Stomach (tissue), 9 donors: ENCODE results near the gene CHPF2. TPM values are rescaled to one million over a fixed set of nuclear protein-coding genes. Genes with fewer than 3 reads are reported as not detected.

Source experiments
- DNase-seq, 2 donors: peaks; one replicate each; pipeline versions ENCODE4 v3.0.0 to v3.0.0-alpha.2; 2013 to 2019
- H3K27ac ChIP-seq, 5 donors: fragments of 200-600 bp in 4 of 5; sonication (generic) in 4 of 5; one replicate each; pipeline ENCODE4 v1.5.1; 2013 to 2019; ENCODE audit warnings: mild to moderate bottlenecking in 1 of 5, moderate library complexity in 1 of 5
- H3K27me3 ChIP-seq, 3 donors: fragments of 200-600 bp; sonication (generic); one replicate each; pipeline ENCODE4 v1.5.1; 2017 to 2019; ENCODE audit warnings: mixed run types in 1 of 3
- H3K36me3 ChIP-seq, 4 donors: fragments of 200-600 bp; sonication (generic); 1 replicate in 3 of 4; 2 replicates in 1 of 4; pipeline ENCODE4 v1.5.1; 2016 to 2019
- H3K4me1 ChIP-seq, 4 donors: fragments of 200-600 bp; sonication (generic); one replicate each; pipeline ENCODE4 v1.5.1; 2016 to 2019
- H3K4me3 ChIP-seq, 4 donors: fragments of 200-600 bp; sonication (generic) in 3 of 4; one replicate each; pipeline ENCODE4 v1.5.1; 2016 to 2019; ENCODE audit warnings: mild to moderate bottlenecking in 1 of 4
- H3K9me3 ChIP-seq, 4 donors: fragments of 200-600 bp; sonication (generic); one replicate each; pipeline ENCODE4 v1.5.1; 2016 to 2019
- CTCF ChIP-seq, 7 experiments: fragments of 450-650 bp in 4 of 7; fragments of 200-600 bp in 3 of 7; sonication (generic) in 3 of 7; IDR thresholded peaks; one replicate each; pipeline ENCODE4 v1.5.1; 2016 to 2019; ENCODE audit warnings: antibody characterized with exemption in 7 of 7, control low read depth in 2 of 7, mild to moderate bottlenecking in 1 of 7
- EP300 ChIP-seq: sonication (generic); formaldehyde crosslinking; IDR thresholded peaks from one replicate; pipeline ENCODE4 v1.6.1; 2017; ENCODE audit warnings: antibody characterized with exemption
- POLR2A ChIP-seq, 4 donors: fragments of 450-650 bp; IDR thresholded peaks; one replicate each; pipeline ENCODE4 v1.6.1; 2016; ENCODE audit warnings: antibody characterized with exemption in 4 of 4, control low read depth in 2 of 4, mild to moderate bottlenecking in 1 of 4, moderate library complexity in 1 of 4
- POLR2AphosphoS5 ChIP-seq, 3 donors: sonication (generic); formaldehyde crosslinking; IDR thresholded peaks; one replicate each; pipeline ENCODE4 v1.6.1; 2016; ENCODE audit warnings: antibody characterized with exemption in 3 of 3
- WGBS, 5 donors: extraction: QIAGEN DNeasy Blood & Tissue Kit in 3 of 5; methylation state at CpG; one replicate each; pipeline versions ENCODE4 v1.1.5 to v1.1.7; 2013 to 2018; 5-methylcytosine and 5-hydroxymethylcytosine counted together
- intact Hi-C: fragments of 100-400 bp; cut with DNase I; formaldehyde crosslinking; loops from one replicate; pipeline ENCODE4 v1.15.1; 2023; ENCODE audit warnings: low total_unique reads
- polyA plus RNA-seq, 3 donors: library from polyadenylated mRNA; stranded (reverse); fragments of 200-250 nt; gene quantifications; one replicate each; pipeline ENCODE4 v1.2.3, GENCODE V29; 2013
- total RNA-seq, 5 donors: library from RNA; depleted of rRNA; stranded (reverse); fragments of >200 nt; gene quantifications; one replicate each; pipeline versions ENCODE4 v1.1.0 to v1.2.3, GENCODE V29; 2014 to 2016
- donor health status: healthy with polysubstance abuse.
- donor health status: Bipolar disorder and iron deficiency.
- donor health status: healthy.

CHPF2 gene
- total and polyA plus RNA-seq, 8 donors: 5.8 to 100 (median 22.5) TPM

- no peaks in the 10 kb centered on the region for H3K9me3 ChIP-seq
- no peak for TF ChIP-seq POLR2AphosphoS5 (IDR thresholded peaks at IDR 0.05)
- no peak for TF ChIP-seq EP300
- no peak for TF ChIP-seq CTCF (IDR thresholded peaks at IDR 0.05)
- TF ChIP-seq POLR2A (IDR thresholded peaks at IDR 0.05): no peak
- H3K27ac ChIP-seq: peak overlapping the region in 2 of 5 donors; percentile 39 to 60
- H3K27me3 ChIP-seq: peaks cover 0 to 28% (median 0%) of the 10 kb centered on the region in 3 donors
- 0 to 7% (median 4%) methylated on average over 18 to 63 of the region's 63 CpGs for WGBS, 5 donors
- H3K36me3 ChIP-seq: no peaks in the 10 kb centered on the region
- peaks cover 6 to 40% (median 29%) of the 10 kb centered on the region in 4 donors for H3K4me1 ChIP-seq
- peak; percentile 50 to 88 for DNase-seq
- intact Hi-C loops: no loop called here
- peak overlapping the region; percentile 45 to 51 (median 48) for H3K4me3 ChIP-seq
These were observed 44.6 kb downstream of the CHPF2 start for GRCh38 chr7:151276666-151277590.

DNA sequence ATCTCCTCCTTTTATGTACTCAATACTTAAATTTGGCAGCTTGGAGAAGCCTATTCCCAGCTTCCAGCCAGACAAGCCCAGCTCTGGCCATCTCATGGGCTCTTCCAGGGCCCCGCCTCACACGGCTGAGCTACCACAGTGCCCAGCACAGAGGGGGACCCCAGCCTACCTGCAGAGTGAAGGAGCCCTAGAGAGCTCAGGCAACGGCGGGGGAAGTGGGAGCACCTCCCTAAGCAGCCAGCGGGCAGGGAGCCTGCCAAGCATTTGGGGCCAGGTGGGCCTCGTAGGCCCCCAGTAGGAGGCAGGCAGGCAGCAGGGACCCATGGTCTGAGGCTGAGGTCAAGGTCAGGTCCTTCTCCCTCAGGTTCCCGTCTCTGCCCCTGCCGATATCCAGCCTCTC, 45.3 kb downstream of the CHPF2 start:
- Histone ChIP-seq H3K27ac (no peak overlapping the region), H3K4me3 (peak overlapping the region in 3 of 4 donors; percentile 45 to 51 (median 48))

GRCh38 chr7:151278949-151279348, 46.7 kb downstream of the CHPF2 start:
- DNase-seq: no peak
- peaks cover 6 to 26% (median 25%) of the 10 kb centered on the region in 4 donors for H3K4me1 ChIP-seq
- WGBS, 5 donors: 85 to 89% (median 88%) methylated on average over 12 of the region's 12 CpGs
- H3K9me3 ChIP-seq: no peaks in the 10 kb centered on the region
- H3K27me3 ChIP-seq: peaks cover 0 to 36% (median 0%) of the 10 kb centered on the region in 3 donors
- intact Hi-C loops: no loop called here
- H3K4me3 ChIP-seq: no peak overlapping the region
- no peak for TF ChIP-seq EP300
- TF ChIP-seq CTCF (IDR thresholded peaks at IDR 0.05): no peak
- TF ChIP-seq POLR2AphosphoS5 (IDR thresholded peaks at IDR 0.05): no peak
- no peak for TF ChIP-seq POLR2A (IDR thresholded peaks at IDR 0.05)
- H3K27ac ChIP-seq: no peak overlapping the region
- no peaks in the 10 kb centered on the region for H3K36me3 ChIP-seq

More for the DNA sequence above, 45.3 kb downstream of the CHPF2 start:
- no peak for DNase-seq
- H3K4me1 ChIP-seq: peaks cover 6 to 33% (median 25%) of the 10 kb centered on the region in 4 donors
- H3K27me3 ChIP-seq: peaks cover 0 to 28% (median 0%) of the 10 kb centered on the region in 3 donors
- no peaks in the 10 kb centered on the region for H3K36me3 ChIP-seq
- WGBS, 5 donors: 20 to 79% (median 73%) methylated on average over 1 to 8 of the region's 8 CpGs
- intact Hi-C loops: no loop called here
- no peak for TF ChIP-seq POLR2AphosphoS5 (IDR thresholded peaks at IDR 0.05)
- no peak for TF ChIP-seq EP300
- TF ChIP-seq CTCF (IDR thresholded peaks at IDR 0.05): no peak
- no peak for TF ChIP-seq POLR2A (IDR thresholded peaks at IDR 0.05)
- H3K9me3 ChIP-seq: no peaks in the 10 kb centered on the region

DNA sequence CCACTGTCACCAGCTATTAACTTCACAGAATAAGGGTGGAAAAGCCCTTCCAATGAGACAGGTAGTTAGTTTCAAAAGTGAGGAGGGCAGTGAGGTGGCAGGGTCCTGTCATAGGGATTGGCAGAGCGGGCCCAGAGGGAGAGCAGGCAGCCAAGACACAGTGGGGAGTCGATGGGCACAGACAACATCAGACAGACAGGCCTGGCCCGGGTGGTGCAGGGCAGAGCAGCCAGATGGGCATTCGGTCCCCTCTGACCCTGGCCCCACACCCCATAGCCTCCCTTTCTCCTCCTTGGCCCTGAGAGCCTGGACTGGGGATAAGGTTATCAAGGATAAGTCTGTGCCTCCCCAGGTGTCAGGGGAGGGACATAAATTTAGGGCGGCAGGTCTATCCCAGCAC, 47.6 kb downstream of the CHPF2 start:
- no peaks in the 10 kb centered on the region for H3K9me3 ChIP-seq
- peaks cover 6 to 25% (median 25%) of the 10 kb centered on the region in 4 donors for H3K4me1 ChIP-seq
- intact Hi-C loops: no loop called here
- no peaks in the 10 kb centered on the region for H3K36me3 ChIP-seq
- peaks cover 0 to 42% (median 0%) of the 10 kb centered on the region in 3 donors for H3K27me3 ChIP-seq
- TF ChIP-seq EP300: no peak
- TF ChIP-seq POLR2AphosphoS5 (IDR thresholded peaks at IDR 0.05): no peak
- TF ChIP-seq CTCF (IDR thresholded peaks at IDR 0.05): no peak
- TF ChIP-seq POLR2A (IDR thresholded peaks at IDR 0.05): no peak
- no peak overlapping the region for H3K27ac ChIP-seq
- 70 to 89% (median 79%) methylated on average over 4 to 5 of the region's 5 CpGs for WGBS, 5 donors
- no peak for DNase-seq
- H3K4me3 ChIP-seq: no peak overlapping the region
